Mesenchymal stem cell (in vitro differentiated cells and primary cell): ENCODE measurements around the gene DYNC1I1.

Experiments
- DNase-seq: peaks from one replicate; pipeline ENCODE4 v3.0.0-alpha.2; 2013
- H2AFZ ChIP-seq: one replicate; pipeline ENCODE4 v1.6.1; 2013; ENCODE audit warnings: low read depth, mild to moderate bottlenecking, control low read depth, inconsistent platforms, low read length, moderate library complexity
- H2AK5ac ChIP-seq: 2 replicates; pipeline ENCODE4 v1.6.1; 2013; ENCODE audit warnings: low read length, moderate library complexity, mild to moderate bottlenecking, inconsistent platforms; ENCODE audit not compliant: severe bottlenecking
- H2BK120ac ChIP-seq: one replicate; pipeline ENCODE4 v1.6.1; 2013; ENCODE audit warnings: low read depth, mild to moderate bottlenecking, inconsistent platforms, low read length, moderate library complexity
- H2BK12ac ChIP-seq, 2 experiments: one replicate each; pipeline ENCODE4 v1.6.1; 2013; ENCODE audit warnings: inconsistent platforms in 2 of 2, low read length in 2 of 2, mild to moderate bottlenecking in 2 of 2, moderate library complexity in 2 of 2, control low read depth in 1 of 2
- H2BK15ac ChIP-seq: one replicate; pipeline ENCODE4 v1.6.1; 2013; ENCODE audit warnings: mild to moderate bottlenecking, low read depth, inconsistent platforms; ENCODE audit not compliant: poor library complexity, severe bottlenecking
- H2BK5ac ChIP-seq: 2 replicates; pipeline ENCODE4 v1.6.1; 2013; ENCODE audit warnings: low read depth, mild to moderate bottlenecking, low read length, control low read depth, inconsistent platforms; ENCODE audit not compliant: poor library complexity, severe bottlenecking
- H3K14ac ChIP-seq, 2 experiments: one replicate each; pipeline ENCODE4 v1.6.1; 2013; ENCODE audit warnings: inconsistent platforms in 2 of 2, low read length in 2 of 2, control low read depth in 1 of 2, mild to moderate bottlenecking in 1 of 2, moderate library complexity in 1 of 2
- H3K18ac ChIP-seq, 2 experiments: one replicate each; pipeline ENCODE4 v1.6.1; 2013; ENCODE audit warnings: inconsistent platforms in 2 of 2, low read length in 2 of 2, control low read depth in 1 of 2, low read depth in 1 of 2, mild to moderate bottlenecking in 1 of 2
- H3K23ac ChIP-seq, 2 experiments: one replicate each; pipeline ENCODE4 v1.6.1; 2013; ENCODE audit warnings: inconsistent platforms in 2 of 2, low read length in 2 of 2, mild to moderate bottlenecking in 2 of 2, moderate library complexity in 2 of 2, control low read depth in 1 of 2
- H3K27ac ChIP-seq: 2 replicates; pipeline ENCODE4 v1.5.1; 2013; ENCODE audit warnings: mild to moderate bottlenecking, moderate library complexity, low read length, control low read depth, inconsistent platforms; ENCODE audit not compliant: poor library complexity, severe bottlenecking
- H3K27me3 ChIP-seq, 2 experiments: 2 replicates each; pipeline versions ENCODE4 v1.6.1 to v1.7.0; 2013; ENCODE audit warnings: low read length in 2 of 2, mild to moderate bottlenecking in 2 of 2, moderate library complexity in 2 of 2, control low read depth in 1 of 2, inconsistent platforms in 1 of 2; ENCODE audit not compliant: control insufficient read depth in 1 of 2, insufficient read depth in 1 of 2
- H3K36me3 ChIP-seq, 2 experiments: 2 replicates each; pipeline versions ENCODE4 v1.6.1 to v1.7.0; 2013; ENCODE audit warnings: low read length in 2 of 2, control low read depth in 1 of 2, inconsistent platforms in 1 of 2, low read depth in 1 of 2, mild to moderate bottlenecking in 1 of 2; ENCODE audit not compliant: insufficient read depth in 2 of 2, control insufficient read depth in 1 of 2
- H3K4ac ChIP-seq, 2 experiments: one replicate each; pipeline ENCODE4 v1.6.1; 2013; ENCODE audit warnings: inconsistent platforms in 2 of 2, low read length in 2 of 2, mild to moderate bottlenecking in 2 of 2, moderate library complexity in 2 of 2, control low read depth in 1 of 2, low read depth in 1 of 2
- H3K4me1 ChIP-seq: 2 replicates; pipeline ENCODE4 v1.6.1; 2013; ENCODE audit warnings: low read depth, low read length, control low read depth; ENCODE audit not compliant: control insufficient read depth, insufficient read depth
- H3K4me2 ChIP-seq: 2 replicates; pipeline ENCODE4 v1.6.1; 2013; ENCODE audit warnings: low read length, mild to moderate bottlenecking, inconsistent platforms; ENCODE audit not compliant: poor library complexity, severe bottlenecking
- H3K4me3 ChIP-seq, 2 experiments: 2 replicates each; pipeline versions ENCODE4 v1.5.1 to v1.7.0; 2013; ENCODE audit warnings: low read length in 2 of 2, mild to moderate bottlenecking in 2 of 2, control low read depth in 1 of 2, low read depth in 1 of 2; ENCODE audit not compliant: insufficient read depth in 1 of 2
- H3K79me1 ChIP-seq: replicated peaks from 2 replicates; pipeline ENCODE4 v1.6.1; 2013; ENCODE audit warnings: mild to moderate bottlenecking, control low read depth, low read length, inconsistent platforms; ENCODE audit not compliant: poor library complexity, severe bottlenecking
- H3K9ac ChIP-seq: 2 replicates; pipeline ENCODE4 v1.7.0; 2013; ENCODE audit warnings: mild to moderate bottlenecking, low read length, moderate library complexity
- H3K9me3 ChIP-seq: 2 replicates; pipeline ENCODE4 v1.7.0; 2013; ENCODE audit warnings: mild to moderate bottlenecking, low read length; ENCODE audit not compliant: control insufficient read depth
- H4K8ac ChIP-seq: one replicate; pipeline ENCODE4 v1.6.1; 2013; ENCODE audit warnings: inconsistent platforms, mild to moderate bottlenecking, low read length, moderate library complexity
- H4K91ac ChIP-seq: one replicate; pipeline ENCODE4 v1.6.1; 2013; ENCODE audit warnings: mild to moderate bottlenecking, low read length, inconsistent platforms
- WGBS: methylation state at CpG from one replicate; pipeline ENCODE4 v1.1.7; 2013; ENCODE audit warnings: mixed read lengths; 5-methylcytosine and 5-hydroxymethylcytosine counted together

DYNC1I1 gene

DNA sequence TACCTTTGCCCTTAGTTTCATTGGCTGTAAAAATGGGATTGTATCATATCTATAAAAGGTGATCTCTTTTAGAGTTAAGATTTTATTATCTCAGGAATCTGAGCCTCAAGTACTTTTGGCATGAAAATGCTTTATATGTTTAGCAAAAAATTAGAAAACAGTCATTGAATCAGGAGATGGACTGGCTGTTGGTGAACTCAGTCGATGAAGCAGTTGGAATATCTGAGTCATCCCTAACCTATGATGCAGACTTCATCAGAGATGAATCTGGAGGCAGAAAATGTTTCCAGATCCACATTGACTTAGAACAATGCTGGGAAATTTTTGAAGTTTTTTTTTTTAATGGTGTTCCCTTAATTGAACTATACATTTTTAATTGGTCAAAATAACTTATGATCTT lies 321.1 kb downstream of the DYNC1I1 start:
- Histone ChIP-seq H2BK12ac (no peak overlapping the region), H3K4me3 (no peak overlapping the region), H3K23ac (no peak overlapping the region), H2BK15ac (no peak overlapping the region), H3K18ac (no peak overlapping the region), H3K4me2 (no peak overlapping the region), H2BK5ac (no peak overlapping the region), H3K9me3 (no peaks in the 10 kb centered on the region), H3K79me1 (no peaks in the 10 kb centered on the region), H2BK120ac (no peak overlapping the region), H2AFZ (no peak overlapping the region), H3K4ac (no peak overlapping the region), H3K4me1 (no peaks in the 10 kb centered on the region), H3K27me3 (no peaks in the 10 kb centered on the region), H4K8ac (no peak overlapping the region), H3K36me3 (no peaks in the 10 kb centered on the region), H3K9ac (peak overlapping the region; percentile 56), H3K14ac (no peak overlapping the region), H3K27ac (no peak overlapping the region), H4K91ac (no peak overlapping the region), H2AK5ac (no peak overlapping the region)
- peak; percentile 41 for DNase-seq
- 60% methylated on average over 1 of the region's 1 CpG for WGBS

DNA sequence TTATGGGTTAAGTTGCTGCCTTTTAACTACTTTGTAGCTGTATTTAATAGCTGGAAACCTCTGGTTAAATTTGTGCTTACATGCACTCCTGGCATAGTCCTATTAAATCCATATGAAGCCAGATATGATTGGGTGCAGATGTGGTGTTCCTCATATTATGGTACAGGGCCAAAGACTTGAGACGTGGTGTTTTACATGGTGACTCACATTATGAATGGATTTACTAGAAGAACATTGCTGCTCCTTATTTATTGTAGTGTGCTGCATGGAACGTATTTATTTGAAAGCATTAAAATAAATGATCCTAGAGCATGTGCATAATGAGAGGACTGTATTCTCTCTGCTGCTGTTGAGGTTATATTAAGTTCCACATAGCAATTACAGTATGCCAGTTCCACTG lies 325.5 kb downstream of the DYNC1I1 start:
- Histone ChIP-seq H3K4me2 (no peak overlapping the region), H2BK120ac (no peak overlapping the region), H4K8ac (no peak overlapping the region), H3K14ac (no peak overlapping the region), H3K23ac (no peak overlapping the region), H2BK15ac (no peak overlapping the region), H3K9ac (no peak overlapping the region), H3K27ac (no peak overlapping the region), H3K79me1 (no peaks in the 10 kb centered on the region), H2AFZ (no peak overlapping the region), H3K27me3 (peaks cover 0 to 6% of the 10 kb centered on the region in 2 experiments), H2BK12ac (no peak overlapping the region), H3K4ac (no peak overlapping the region), H2BK5ac (no peak overlapping the region), H3K4me3 (no peak overlapping the region), H3K18ac (no peak overlapping the region), H4K91ac (no peak overlapping the region), H2AK5ac (no peak overlapping the region), H3K36me3 (no peaks in the 10 kb centered on the region), H3K9me3 (no peaks in the 10 kb centered on the region), H3K4me1 (no peaks in the 10 kb centered on the region)
- no peak for DNase-seq
- 84% methylated on average over 2 of the region's 2 CpGs for WGBS

DNA sequence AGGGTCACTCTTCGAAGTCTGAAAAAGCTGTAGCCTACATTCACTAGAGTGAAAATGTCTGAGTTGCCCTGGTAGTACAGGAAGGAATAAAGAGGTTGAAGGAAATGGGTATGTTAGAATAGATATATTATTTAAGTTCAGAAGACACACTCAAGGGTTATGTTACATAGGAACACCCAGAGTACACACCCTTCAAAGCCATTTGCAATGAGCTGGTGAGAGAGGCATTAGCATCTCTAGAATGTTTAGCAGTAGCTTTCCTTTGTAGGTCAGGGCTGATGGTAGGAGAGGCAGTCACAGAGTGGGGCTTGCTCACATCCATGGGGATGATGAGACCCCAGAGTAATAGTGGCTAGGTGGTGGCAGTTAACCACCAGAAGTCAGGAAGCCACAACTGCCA lies 328.4 kb downstream of the DYNC1I1 start:
- Histone ChIP-seq H3K23ac (no peak overlapping the region), H3K9ac (no peak overlapping the region), H3K4me1 (no peaks in the 10 kb centered on the region), H2AFZ (no peak overlapping the region), H3K36me3 (no peaks in the 10 kb centered on the region), H2BK5ac (no peak overlapping the region), H3K79me1 (no peaks in the 10 kb centered on the region), H3K4me3 (no peak overlapping the region), H2BK120ac (no peak overlapping the region), H3K4ac (no peak overlapping the region), H4K91ac (no peak overlapping the region), H3K27ac (no peak overlapping the region), H2AK5ac (no peak overlapping the region), H2BK15ac (no peak overlapping the region), H3K27me3 (peaks cover 0 to 6% of the 10 kb centered on the region in 2 experiments), H3K4me2 (no peak overlapping the region), H3K18ac (no peak overlapping the region), H2BK12ac (no peak overlapping the region), H3K9me3 (no peaks in the 10 kb centered on the region), H4K8ac (no peak overlapping the region), H3K14ac (no peak overlapping the region)
- 83% methylated on average over 1 of the region's 1 CpG for WGBS
- no peak for DNase-seq

DNA sequence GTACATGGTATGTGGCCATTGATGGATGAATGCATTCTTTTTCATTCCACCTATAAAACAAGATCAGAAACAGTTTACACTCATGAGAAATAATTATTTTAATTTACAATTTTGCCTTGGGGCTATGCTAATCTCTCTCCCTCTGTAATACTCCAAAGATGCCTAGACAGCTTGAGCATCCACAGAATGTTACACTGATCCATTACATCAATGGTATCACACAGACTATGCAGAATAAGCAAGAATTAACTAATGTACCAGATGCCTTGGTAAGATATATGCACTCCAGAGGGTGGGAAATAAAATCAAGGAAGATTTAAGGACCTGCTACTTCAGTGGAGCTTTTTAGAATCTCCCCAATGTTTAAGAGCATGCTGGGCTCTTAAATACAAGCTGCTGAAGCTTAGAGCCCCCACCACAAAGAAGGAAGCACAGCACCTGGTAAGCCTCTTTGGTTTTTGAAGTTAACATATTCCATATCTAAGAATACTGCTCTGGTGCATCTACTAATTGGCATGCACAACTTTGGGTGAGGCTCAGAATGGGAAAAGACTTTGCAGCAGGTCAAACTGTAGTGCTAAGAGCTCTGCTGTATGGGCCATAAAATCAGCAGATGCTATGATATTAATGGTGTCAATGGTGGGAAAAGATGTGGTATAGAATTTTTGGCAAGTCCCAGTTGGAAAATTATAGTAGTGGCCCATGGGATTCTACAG lies 329.9 kb downstream of the DYNC1I1 start:
- H3K18ac ChIP-seq = no peak overlapping the region
- H2AK5ac ChIP-seq = no peak overlapping the region
- DNase-seq = no peak
- H4K8ac ChIP-seq = no peak overlapping the region
- H3K4ac ChIP-seq = no peak overlapping the region
- H3K27ac ChIP-seq = no peak overlapping the region
- H3K14ac ChIP-seq = no peak overlapping the region
- H3K9ac ChIP-seq = no peak overlapping the region
- no peak overlapping the region for H2BK120ac ChIP-seq
- no peaks in the 10 kb centered on the region for H3K4me1 ChIP-seq
- H3K36me3 ChIP-seq = no peaks in the 10 kb centered on the region
- H2BK12ac ChIP-seq = no peak overlapping the region
- H3K4me3 ChIP-seq = no peak overlapping the region
- no peak overlapping the region for H2BK5ac ChIP-seq
- no peak overlapping the region for H4K91ac ChIP-seq
- H2AFZ ChIP-seq = no peak overlapping the region
- no peaks in the 10 kb centered on the region for H3K79me1 ChIP-seq
- H3K9me3 ChIP-seq = no peaks in the 10 kb centered on the region
- no peak overlapping the region for H2BK15ac ChIP-seq
- H3K27me3 ChIP-seq = peaks cover 0 to 6% of the 10 kb centered on the region in 2 experiments
- no peak overlapping the region for H3K4me2 ChIP-seq
- no peak overlapping the region for H3K23ac ChIP-seq
